OCI-LY1 (cell line): ENCODE results near the gene PSKH1.

ENCODE experiments used
- H2AFZ ChIP-seq: fragments of 200-600 bp; sonication (generic), shearing (Covaris generic); 2 replicates; pipeline ENCODE4 v1.6.0; 2014; ENCODE audit warnings: antibody characterized with exemption, mild to moderate bottlenecking, low read length
- H3F3A ChIP-seq: fragments of 200-600 bp; sonication (generic), shearing (Covaris generic); 2 replicates; pipeline ENCODE4 v1.6.0; 2014; ENCODE audit warnings: mild to moderate bottlenecking, antibody characterized with exemption, low read length, moderate library complexity; ENCODE audit not compliant: insufficient read depth
- H3K27ac ChIP-seq: fragments of 200-600 bp; sonication (generic); 2 replicates; pipeline ENCODE4 v1.5.1; 2014; ENCODE audit warnings: low read length, mixed run types, mild to moderate bottlenecking, low read depth; ENCODE audit not compliant: poor library complexity, severe bottlenecking
- H3K27me3 ChIP-seq: fragments of 200-600 bp; sonication (generic); 2 replicates; pipeline ENCODE4 v1.6.0; 2014; ENCODE audit warnings: antibody characterized with exemption, mild to moderate bottlenecking, low read length, moderate library complexity; ENCODE audit not compliant: insufficient read depth
- H3K36me3 ChIP-seq: fragments of 200-600 bp; sonication (generic); 2 replicates; pipeline ENCODE4 v1.6.1; 2014; ENCODE audit warnings: mild to moderate bottlenecking, antibody characterized with exemption, low read length, moderate library complexity, mixed read lengths; ENCODE audit not compliant: insufficient read depth
- H3K4me1 ChIP-seq: fragments of 200-600 bp; sonication (generic); 2 replicates; pipeline ENCODE4 v1.5.1; 2014; ENCODE audit warnings: mild to moderate bottlenecking, low read length, moderate library complexity; ENCODE audit not compliant: insufficient read depth, severe bottlenecking
- H3K4me2 ChIP-seq: fragments of 200-600 bp; sonication (generic), shearing (Covaris generic); 2 replicates; pipeline ENCODE4 v1.6.1; 2014; ENCODE audit warnings: low read length
- H3K4me3 ChIP-seq: fragments of 200-600 bp; sonication (generic); 2 replicates; pipeline ENCODE4 v1.5.1; 2014; ENCODE audit warnings: low read length, low read depth, mild to moderate bottlenecking, mixed read lengths; ENCODE audit not compliant: poor library complexity, severe bottlenecking
- H3K79me2 ChIP-seq: fragments of 200-600 bp; shearing (Covaris generic); 2 replicates; pipeline ENCODE4 v1.6.1; 2016; ENCODE audit warnings: mixed run types, low read length, mixed read lengths; ENCODE audit not compliant: insufficient read depth
- H3K9ac ChIP-seq: fragments of 200-600 bp; sonication (generic), shearing (Covaris generic); 2 replicates; pipeline ENCODE4 v1.6.1; 2014; ENCODE audit warnings: mild to moderate bottlenecking, low read length, mixed read lengths
- H3K9me2 ChIP-seq: fragments of 200-600 bp; sonication (generic), shearing (Covaris generic); 2 replicates; pipeline ENCODE4 v1.6.1; 2014; ENCODE audit warnings: low read depth, mild to moderate bottlenecking, low read length, mixed read lengths
- H3K9me3 ChIP-seq: fragments of 200-600 bp; shearing (Covaris generic); 2 replicates; pipeline ENCODE4 v1.6.1; 2014; ENCODE audit warnings: low read length, mixed read lengths
- H4K20me1 ChIP-seq: fragments of 200-600 bp; sonication (generic), shearing (Covaris generic); 2 replicates; pipeline ENCODE4 v1.6.0; 2016; ENCODE audit warnings: mild to moderate bottlenecking, low read length; ENCODE audit not compliant: insufficient read depth
- EZH2 ChIP-seq: fragments of 200-600 bp; sonication (generic), shearing (Covaris generic); IDR thresholded peaks from 2 replicates; pipeline ENCODE4 v1.8.0; 2017; ENCODE audit warnings: borderline replicate concordance, mixed run types, mild to moderate bottlenecking, antibody characterized with exemption, low read length, moderate library complexity, mixed read lengths
- TF ChIP-seq, protein P1 (sequence below): fragments of 200-600 bp; sonication (generic), shearing (Covaris generic); IDR thresholded peaks from 2 replicates; pipeline ENCODE4 v1.5.1; 2017; ENCODE audit warnings: mild to moderate bottlenecking, antibody characterized with exemption, low read length, moderate library complexity, mixed read lengths

Gene PSKH1

DNA sequence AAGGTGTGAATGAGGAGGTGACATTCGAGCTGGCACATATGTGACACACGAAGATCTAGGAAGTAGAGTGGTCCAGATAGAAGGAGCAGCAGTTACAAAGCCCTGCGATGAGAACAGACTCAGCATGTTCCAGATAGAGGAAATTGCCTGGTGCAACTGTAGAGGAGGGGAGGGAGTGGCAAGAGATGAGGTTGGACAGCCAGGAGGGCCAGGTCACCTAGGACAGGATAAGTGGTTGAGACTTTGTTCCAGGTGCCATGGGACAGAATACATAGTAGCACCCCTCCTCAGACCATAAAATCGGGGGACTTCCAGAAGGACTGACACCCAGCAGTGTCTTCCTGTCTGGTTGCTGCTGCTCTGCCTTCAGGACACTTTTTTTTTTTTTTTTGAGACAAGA lies 34.6 kb upstream of the PSKH1 start:
- TF ChIP-seq, protein P1, sequence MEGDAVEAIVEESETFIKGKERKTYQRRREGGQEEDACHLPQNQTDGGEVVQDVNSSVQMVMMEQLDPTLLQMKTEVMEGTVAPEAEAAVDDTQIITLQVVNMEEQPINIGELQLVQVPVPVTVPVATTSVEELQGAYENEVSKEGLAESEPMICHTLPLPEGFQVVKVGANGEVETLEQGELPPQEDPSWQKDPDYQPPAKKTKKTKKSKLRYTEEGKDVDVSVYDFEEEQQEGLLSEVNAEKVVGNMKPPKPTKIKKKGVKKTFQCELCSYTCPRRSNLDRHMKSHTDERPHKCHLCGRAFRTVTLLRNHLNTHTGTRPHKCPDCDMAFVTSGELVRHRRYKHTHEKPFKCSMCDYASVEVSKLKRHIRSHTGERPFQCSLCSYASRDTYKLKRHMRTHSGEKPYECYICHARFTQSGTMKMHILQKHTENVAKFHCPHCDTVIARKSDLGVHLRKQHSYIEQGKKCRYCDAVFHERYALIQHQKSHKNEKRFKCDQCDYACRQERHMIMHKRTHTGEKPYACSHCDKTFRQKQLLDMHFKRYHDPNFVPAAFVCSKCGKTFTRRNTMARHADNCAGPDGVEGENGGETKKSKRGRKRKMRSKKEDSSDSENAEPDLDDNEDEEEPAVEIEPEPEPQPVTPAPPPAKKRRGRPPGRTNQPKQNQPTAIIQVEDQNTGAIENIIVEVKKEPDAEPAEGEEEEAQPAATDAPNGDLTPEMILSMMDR = no peak
- H3K9ac ChIP-seq = no peak overlapping the region
- peaks cover 82% of the 10 kb centered on the region for H3K79me2 ChIP-seq

GRCh38 chr16:67860589-67861398 lies 32.3 kb upstream of the PSKH1 start:
- Histone ChIP-seq H3K4me2 (no peak overlapping the region), H3K9me2 (no peaks in the 10 kb centered on the region), H3F3A (no peaks in the 10 kb centered on the region), H3K4me3 (no peak overlapping the region), H3K9me3 (no peaks in the 10 kb centered on the region), H3K9ac (no peak overlapping the region), H3K36me3 (peaks cover 41% of the 10 kb centered on the region; the same call in 1 of the 2 replicates), H3K4me1 (no peaks in the 10 kb centered on the region), H2AFZ (no peak overlapping the region), H3K27me3 (no peaks in the 10 kb centered on the region), H3K27ac (no peak overlapping the region), H4K20me1 (no peaks in the 10 kb centered on the region), H3K79me2 (peaks cover 61% of the 10 kb centered on the region)
- TF ChIP-seq, protein P1 = no peak
- no peak for TF ChIP-seq EZH2

More for the DNA sequence above, 34.6 kb upstream of the PSKH1 start:
- Histone ChIP-seq H3F3A (no peaks in the 10 kb centered on the region), H2AFZ (no peak overlapping the region), H3K9me2 (no peaks in the 10 kb centered on the region), H3K36me3 (peaks cover 26% of the 10 kb centered on the region; the same call in 1 of the 2 replicates), H3K4me3 (no peak overlapping the region), H3K4me2 (no peak overlapping the region), H3K27me3 (no peaks in the 10 kb centered on the region), H3K27ac (no peak overlapping the region), H3K4me1 (no peaks in the 10 kb centered on the region), H4K20me1 (no peaks in the 10 kb centered on the region), H3K9me3 (no peaks in the 10 kb centered on the region)

DNA sequence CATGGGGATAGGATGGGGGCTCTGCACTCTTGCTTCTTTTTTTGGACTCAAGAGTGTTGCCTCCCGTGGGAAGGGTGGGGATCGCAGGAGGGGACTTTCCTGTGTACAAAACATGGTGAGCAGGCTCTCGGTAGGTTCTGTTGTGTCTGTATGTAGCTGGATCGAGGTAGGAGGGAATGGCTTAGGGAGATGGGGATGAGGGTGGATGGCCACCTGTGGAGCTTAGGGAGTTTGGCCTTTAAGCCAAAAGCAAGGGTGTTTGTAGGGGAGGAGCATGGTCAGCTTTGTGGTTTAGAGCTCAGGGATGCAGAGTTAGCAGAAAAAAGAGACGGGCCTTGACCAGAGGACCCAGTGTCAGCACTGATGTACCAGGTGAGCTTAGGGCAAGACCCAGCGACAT lies 31.2 kb upstream of the PSKH1 start:
- TF ChIP-seq, protein P1 = no peak
- TF ChIP-seq EZH2 = no peak
- no peak overlapping the region for H2AFZ ChIP-seq
- peaks cover 51% of the 10 kb centered on the region for H3K79me2 ChIP-seq
- peaks cover 52% of the 10 kb centered on the region; the same call in 1 of the 2 replicates for H3K36me3 ChIP-seq
- no peaks in the 10 kb centered on the region for H3K27me3 ChIP-seq
- no peak overlapping the region for H3K27ac ChIP-seq
- no peaks in the 10 kb centered on the region for H3K9me3 ChIP-seq
- no peaks in the 10 kb centered on the region for H3K9me2 ChIP-seq
- H4K20me1 ChIP-seq = no peaks in the 10 kb centered on the region
- no peak overlapping the region for H3K4me2 ChIP-seq
- no peaks in the 10 kb centered on the region for H3K4me1 ChIP-seq
- H3K9ac ChIP-seq = no peak overlapping the region
- no peaks in the 10 kb centered on the region for H3F3A ChIP-seq
- H3K4me3 ChIP-seq = no peak overlapping the region
